GM10248 (cell line): ENCODE measurements around the gene KLK15.

ENCODE experiments used
- CTCF ChIA-PET: fragments of 300-600 bp; sonication (Branson Sonifier 250); formaldehyde crosslinking; extraction: SDS; loops from one replicate; lab custom pipeline; 2021; ENCODE audit warnings: antibody characterized with exemption; lab: Yijun Ruan, JAX
- POLR2A ChIA-PET: fragments of 350-650 bp; sonication (Branson Sonifier 250); formaldehyde crosslinking; extraction: SDS; loops from one replicate; lab custom pipeline; 2020; ENCODE audit warnings: antibody characterized with exemption; lab: Yijun Ruan, JAX
- DNase-seq: peaks from one replicate; pipeline ENCODE4 v3.0.0; 2012; ENCODE audit errors: extremely low spot score
- CTCF ChIP-seq: IDR thresholded peaks from 2 replicates; pipeline ENCODE4 v1.5.1; 2012; ENCODE audit warnings: mild to moderate bottlenecking, low read depth; ENCODE audit errors: extremely low read depth, missing control alignments, control extremely low read depth

Gene KLK15

DNA sequence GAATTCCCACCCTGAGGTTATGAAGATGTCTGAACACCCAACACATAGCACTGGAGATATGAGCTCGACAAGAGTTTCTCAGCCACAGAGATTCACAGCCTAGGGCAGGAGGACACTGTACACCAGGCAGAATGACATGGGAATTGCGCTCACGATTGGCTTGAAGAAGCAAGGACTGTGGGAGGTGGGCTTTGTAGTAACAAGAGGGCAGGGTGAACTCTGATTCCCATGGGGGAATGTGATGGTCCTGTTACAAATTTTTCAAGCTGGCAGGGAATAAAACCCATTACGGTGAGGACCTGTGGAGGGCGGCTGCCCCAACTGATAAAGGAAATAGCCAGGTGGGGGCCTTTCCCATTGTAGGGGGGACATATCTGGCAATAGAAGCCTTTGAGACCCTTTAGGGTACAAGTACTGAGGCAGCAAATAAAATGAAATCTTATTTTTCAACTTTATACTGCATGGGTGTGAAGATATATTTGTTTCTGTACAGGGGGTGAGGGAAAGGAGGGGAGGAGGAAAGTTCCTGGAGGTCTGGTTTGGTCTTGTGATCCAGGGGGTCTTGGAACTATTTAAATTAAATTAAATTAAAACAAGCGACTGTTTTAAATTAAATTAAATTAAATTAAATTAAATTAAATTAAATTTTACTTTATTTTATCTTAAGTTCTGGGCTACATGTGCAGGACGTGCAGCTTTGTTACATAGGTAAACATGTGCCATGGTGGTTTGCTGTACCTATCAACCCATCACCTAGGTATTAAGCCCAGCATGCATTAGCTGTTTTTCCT, 28.3 kb upstream of the KLK15 start:
- no peak for TF ChIP-seq CTCF
- ChIA-PET CTCF (interaction anchor here (2.5 kb wide), 1 partner anchor 16 kb away, joined by 6 read pairs; no protein-coding TSS in a partner anchor), POLR2A (no interaction called here)
- no peak for DNase-seq

DNA sequence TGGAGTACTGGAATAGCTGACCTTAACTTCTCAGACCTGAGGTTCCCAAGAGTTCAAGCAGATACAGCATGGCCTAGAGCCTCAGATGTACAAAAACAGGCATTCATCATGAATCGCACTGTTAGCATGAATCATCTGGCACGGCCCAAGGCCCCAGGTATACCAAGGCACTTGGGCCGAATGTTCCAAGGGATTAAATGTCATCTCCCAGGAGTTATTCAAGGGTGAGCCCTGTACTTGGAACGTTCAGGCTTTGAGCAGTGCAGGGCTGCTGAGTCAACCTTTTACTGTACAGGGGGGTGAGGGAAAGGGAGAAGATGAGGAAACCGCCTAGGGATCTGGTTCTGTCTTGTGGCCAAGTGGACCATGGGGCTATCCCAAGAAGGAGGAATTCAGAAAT, 27.6 kb upstream of the KLK15 start:
- TF ChIP-seq CTCF, result no peak
- ChIA-PET CTCF (interaction anchor here (1.4 kb wide), 1 partner anchor 61 kb away, joined by 5 read pairs; no protein-coding TSS in a partner anchor), POLR2A (no interaction called here)
- DNase-seq, result no peak

DNA sequence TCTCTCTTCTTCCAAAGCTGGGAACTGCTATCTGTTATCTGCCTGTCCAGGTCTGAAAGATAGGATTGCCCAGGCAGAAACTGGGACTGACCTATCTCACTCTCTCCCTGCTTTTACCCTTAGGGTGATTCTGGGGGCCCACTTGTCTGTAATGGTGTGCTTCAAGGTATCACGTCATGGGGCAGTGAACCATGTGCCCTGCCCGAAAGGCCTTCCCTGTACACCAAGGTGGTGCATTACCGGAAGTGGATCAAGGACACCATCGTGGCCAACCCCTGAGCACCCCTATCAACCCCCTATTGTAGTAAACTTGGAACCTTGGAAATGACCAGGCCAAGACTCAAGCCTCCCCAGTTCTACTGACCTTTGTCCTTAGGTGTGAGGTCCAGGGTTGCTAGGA, 26.5 kb upstream of the KLK15 start:
- TF ChIP-seq CTCF, result no peak
- no peak for DNase-seq
- CTCF ChIA-PET, result interaction anchor here (1.4 kb wide), 1 partner anchor 62 kb away, joined by 5 read pairs; no protein-coding TSS in a partner anchor
- POLR2A ChIA-PET, result no interaction called here

DNA sequence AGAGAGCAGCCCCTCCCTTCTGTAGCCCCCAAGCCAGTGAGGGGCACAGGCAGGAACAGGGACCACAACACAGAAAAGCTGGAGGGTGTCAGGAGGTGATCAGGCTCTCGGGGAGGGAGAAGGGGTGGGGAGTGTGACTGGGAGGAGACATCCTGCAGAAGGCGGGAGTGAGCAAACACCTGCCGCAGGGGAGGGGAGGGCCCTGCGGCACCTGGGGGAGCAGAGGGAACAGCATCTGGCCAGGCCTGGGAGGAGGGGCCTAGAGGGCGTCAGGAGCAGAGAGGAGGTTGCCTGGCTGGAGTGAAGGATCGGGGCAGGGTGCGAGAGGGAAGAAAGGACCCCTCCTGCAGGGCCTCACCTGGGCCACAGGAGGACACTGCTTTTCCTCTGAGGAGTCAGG, 25.5 kb upstream of the KLK15 start:
- no peak for DNase-seq

DNA sequence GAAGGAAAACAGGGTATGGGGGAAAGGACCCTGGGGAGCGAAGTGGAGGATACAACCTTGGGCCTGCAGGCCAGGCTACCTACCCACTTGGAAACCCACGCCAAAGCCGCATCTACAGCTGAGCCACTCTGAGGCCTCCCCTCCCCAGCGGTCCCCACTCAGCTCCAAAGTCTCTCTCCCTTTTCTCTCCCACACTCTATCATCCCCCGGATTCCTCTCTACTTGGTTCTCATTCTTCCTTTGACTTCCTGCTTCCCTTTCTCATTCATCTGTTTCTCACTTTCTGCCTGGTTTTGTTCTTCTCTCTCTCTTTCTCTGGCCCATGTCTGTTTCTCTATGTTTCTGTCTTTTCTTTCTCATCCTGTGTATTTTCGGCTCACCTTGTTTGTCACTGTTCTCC, 24.0 kb upstream of the KLK15 start:
- TF ChIP-seq CTCF, result no peak
- CTCF ChIA-PET, result no interaction called here
- POLR2A ChIA-PET, result no interaction called here
- DNase-seq, result no peak

More for the DNA sequence above, 25.5 kb upstream of the KLK15 start:
- TF ChIP-seq CTCF, result no peak
- CTCF ChIA-PET, result no interaction called here
- POLR2A ChIA-PET, result no interaction called here

GRCh38 chr19:50854636-50855410, 21.4 kb upstream of the KLK15 start, which contains the start of gene KLK3:
Gene KLK3 (plus strand): TSS chr19:50854915. CDS start chr19:50854956, 41 bp downstream.
- ChIA-PET POLR2A (no interaction called here), CTCF (interaction anchor here (2.3 kb wide), 1 partner anchor 67 kb away, joined by 7 read pairs; no protein-coding TSS in a partner anchor)
- TF ChIP-seq CTCF, result no peak
- DNase-seq, result no peak
